ENCODE measurements around the gene OSBPL7. TPM values are rescaled to one million over a fixed set of nuclear protein-coding genes. Genes with fewer than 3 reads are reported as not detected.

The OSBPL7 gene
- total and polyA plus RNA-seq, 2 donors (not counting 3 experiments of a cell fraction or from before 2014, with no cell fraction given), result 16.2 to 29.1 TPM

GRCh38 chr17:47856830-47857229, 35.2 kb upstream of the OSBPL7 start:
- Histone ChIP-seq H3K4me3 (replicated peaks in 1 of 3; ENCODE audit: insufficient read depth in 1 of 3, low read depth in 1 of 3, low read length in 3 of 3) (no peak overlapping the region), H3K36me3 (ENCODE audit: control insufficient read depth in 2 of 2, extremely low read depth in 1 of 2, insufficient read depth in 2 of 2, low read length in 2 of 2) (no peaks in the 10 kb centered on the region), H4K20me1 (replicated peaks; ENCODE audit: control insufficient read depth, extremely low read depth, insufficient read depth, low read length) (no peaks in the 10 kb centered on the region), H3K79me2 (ENCODE audit: control insufficient read depth, insufficient read depth, low read length) (no peaks in the 10 kb centered on the region), H3K9me1 (replicated peaks; ENCODE audit: control insufficient read depth, extremely low read depth, insufficient read depth, low read length) (no peaks in the 10 kb centered on the region), H3K27ac (ENCODE audit: insufficient read depth, low read depth, low read length) (no peak overlapping the region), H3K9ac (replicated peaks; ENCODE audit: extremely low read depth, insufficient read depth, low read length) (no peak overlapping the region), H3K9me3 (replicated peaks; ENCODE audit: control insufficient read depth, insufficient read depth, low read length) (no peaks in the 10 kb centered on the region), H3K4me1 (ENCODE audit: control insufficient read depth, extremely low read depth, insufficient read depth, low read length) (peaks cover 16% of the 10 kb centered on the region), H3K27me3 (ENCODE audit: control insufficient read depth in 2 of 2, insufficient read depth in 2 of 2, low read length in 2 of 2) (peaks cover 3 to 13% of the 10 kb centered on the region in 2 experiments), H2AFZ (ENCODE audit: low read depth, low read length) (no peak overlapping the region), H3K4me2 (ENCODE audit: insufficient read depth, low read length) (no peak overlapping the region)
- dilution Hi-C loops (cut with MboI; ENCODE audit: extremely low pct_ligation_motif_present, low sequenced_read_pairs), result no loop called here
- intact Hi-C loops (cut with micrococcal nuclease), result no loop called here
- ChIA-PET CTCF (interaction anchor here (1.2 to 7.2 kb wide), 4 partner anchors 11 to 33 kb away, joined by 4 to 48 read pairs (median 6); partner anchors contain the start of gene SCRN2), POLR2A (no interaction called here)
- TF ChIP-seq MYC (IDR thresholded peaks at IDR 0.05; ENCODE audit: low read depth, low read length) (no peak), EZH2 (IDR thresholded peaks at IDR 0.05; ENCODE audit: borderline replicate concordance, low read depth, low read length, severe bottlenecking) (no peak), POLR2AphosphoS5 (IDR thresholded peaks at IDR 0.05; ENCODE audit: insufficient read depth, low read depth, low read length) (no peak), FOS (IDR thresholded peaks at IDR 0.05; ENCODE audit: borderline replicate concordance, insufficient read depth, low read length) (no peak), POLR2A (IDR thresholded peaks at IDR 0.05; ENCODE audit: low read depth, low read length) (no peak), JUN (IDR thresholded peaks at IDR 0.05; ENCODE audit: borderline replicate concordance, insufficient read depth, insufficient read length, low read depth) (no peak), GATA2 (IDR thresholded peaks at IDR 0.05; ENCODE audit: insufficient read depth, insufficient read length, low read depth, low read length) (no peak)
- TF ChIP-seq, protein P1, sequence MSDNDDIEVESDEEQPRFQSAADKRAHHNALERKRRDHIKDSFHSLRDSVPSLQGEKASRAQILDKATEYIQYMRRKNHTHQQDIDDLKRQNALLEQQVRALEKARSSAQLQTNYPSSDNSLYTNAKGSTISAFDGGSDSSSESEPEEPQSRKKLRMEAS (IDR thresholded peaks at IDR 0.05; ENCODE audit: insufficient read depth, insufficient read length), result no peak
- TF ChIP-seq, protein P2, sequence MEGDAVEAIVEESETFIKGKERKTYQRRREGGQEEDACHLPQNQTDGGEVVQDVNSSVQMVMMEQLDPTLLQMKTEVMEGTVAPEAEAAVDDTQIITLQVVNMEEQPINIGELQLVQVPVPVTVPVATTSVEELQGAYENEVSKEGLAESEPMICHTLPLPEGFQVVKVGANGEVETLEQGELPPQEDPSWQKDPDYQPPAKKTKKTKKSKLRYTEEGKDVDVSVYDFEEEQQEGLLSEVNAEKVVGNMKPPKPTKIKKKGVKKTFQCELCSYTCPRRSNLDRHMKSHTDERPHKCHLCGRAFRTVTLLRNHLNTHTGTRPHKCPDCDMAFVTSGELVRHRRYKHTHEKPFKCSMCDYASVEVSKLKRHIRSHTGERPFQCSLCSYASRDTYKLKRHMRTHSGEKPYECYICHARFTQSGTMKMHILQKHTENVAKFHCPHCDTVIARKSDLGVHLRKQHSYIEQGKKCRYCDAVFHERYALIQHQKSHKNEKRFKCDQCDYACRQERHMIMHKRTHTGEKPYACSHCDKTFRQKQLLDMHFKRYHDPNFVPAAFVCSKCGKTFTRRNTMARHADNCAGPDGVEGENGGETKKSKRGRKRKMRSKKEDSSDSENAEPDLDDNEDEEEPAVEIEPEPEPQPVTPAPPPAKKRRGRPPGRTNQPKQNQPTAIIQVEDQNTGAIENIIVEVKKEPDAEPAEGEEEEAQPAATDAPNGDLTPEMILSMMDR (IDR thresholded peaks at IDR 0.05; ENCODE audit: extremely low read depth in 1 of 2, insufficient read depth in 1 of 2, low read depth in 1 of 2, low read length in 2 of 2), result no peak
- no TSS peak for BruUV-seq (replicated peaks)
- no peak for FAIRE-seq
- no peak for DNase-seq (ENCODE audit: low read depth, low spot score)
